ENCODE data around the gene DNAJC13. TPM values are rescaled to one million over a fixed set of nuclear protein-coding genes. Genes with fewer than 3 reads are reported as not detected.

The DNAJC13 gene
- total RNA-seq, 4 donors from 2014 or later = 21.2 to 86.9 (median 54.6) TPM

DNA sequence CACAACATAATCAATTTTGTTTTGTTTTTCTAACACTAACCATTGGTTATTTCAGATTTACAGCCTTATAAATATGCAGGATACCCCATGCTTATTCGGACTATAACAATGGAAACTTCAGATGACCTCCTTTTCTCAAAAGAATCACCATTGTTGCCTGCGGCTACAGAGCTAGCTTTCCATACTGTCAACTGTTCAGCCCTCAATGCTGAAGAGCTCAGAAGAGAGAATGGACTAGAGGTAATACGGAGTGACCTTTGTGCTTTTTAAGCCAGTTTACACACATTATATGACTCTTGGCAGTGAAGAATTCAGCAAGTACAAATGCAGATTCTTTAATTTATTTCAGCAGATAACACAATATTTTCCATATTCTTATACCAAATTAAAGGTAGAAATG lies 81.8 kb downstream of the DNAJC13 start:
- H3K36me3 ChIP-seq = no peaks in the 10 kb centered on the region
- H3K9me3 ChIP-seq = no peaks in the 10 kb centered on the region
- H3K27ac ChIP-seq = no peak overlapping the region
- no peak overlapping the region for H3K4me3 ChIP-seq
- no peaks in the 10 kb centered on the region for H3K4me1 ChIP-seq
- H3K27me3 ChIP-seq = no peaks in the 10 kb centered on the region
- no peak for DNase-seq
- intact Hi-C loops (cut with DNase I; ENCODE audit: low total_unique reads) = no loop called here
- TF ChIP-seq POLR2A (IDR thresholded peaks at IDR 0.05) (no peak), CTCF (IDR thresholded peaks at IDR 0.05) (no peak)

DNA sequence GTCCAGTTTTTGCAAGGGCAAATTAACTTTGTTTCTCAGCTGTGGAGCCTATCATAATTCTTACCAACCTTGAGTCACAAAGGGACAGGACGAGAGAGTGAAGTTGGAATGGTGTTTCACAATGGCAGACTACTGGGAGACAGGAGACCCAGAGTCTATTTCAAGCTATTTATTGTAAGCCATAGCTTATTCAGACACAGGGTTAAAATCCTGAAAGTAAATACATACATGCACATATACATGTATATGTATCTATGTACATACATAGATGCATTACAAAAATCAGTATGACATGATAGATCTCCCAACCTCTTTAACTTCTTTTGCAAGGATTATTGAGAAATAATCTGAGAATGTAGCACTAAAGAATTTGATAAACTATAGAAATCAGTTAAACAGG lies 86.3 kb downstream of the DNAJC13 start:
- H3K9me3 ChIP-seq = no peaks in the 10 kb centered on the region
- H3K4me3 ChIP-seq = no peak overlapping the region
- TF ChIP-seq CTCF (IDR thresholded peaks at IDR 0.05) = no peak
- TF ChIP-seq POLR2A (IDR thresholded peaks at IDR 0.05) = no peak
- no peak for DNase-seq
- H3K36me3 ChIP-seq = no peaks in the 10 kb centered on the region
- intact Hi-C loops (cut with DNase I; ENCODE audit: low total_unique reads) = no loop called here
- no peaks in the 10 kb centered on the region for H3K4me1 ChIP-seq
- H3K27me3 ChIP-seq = no peaks in the 10 kb centered on the region
- H3K27ac ChIP-seq = no peak overlapping the region

- Histone ChIP-seq H3K4me3 (no peak overlapping the region), H3K4me1 (no peaks in the 10 kb centered on the region), H3K27ac (no peak overlapping the region)
Observed at GRCh38 chr3:132504375-132504933, 87.2 kb downstream of the DNAJC13 start.

GRCh38 chr3:132507657-132508056 lies 90.4 kb downstream of the DNAJC13 start:
- TF ChIP-seq CTCF (IDR thresholded peaks at IDR 0.05) (no peak), POLR2A (IDR thresholded peaks at IDR 0.05) (no peak)
- no peak overlapping the region for H3K4me3 ChIP-seq
- H3K27me3 ChIP-seq = no peaks in the 10 kb centered on the region
- intact Hi-C loops (cut with DNase I; ENCODE audit: low total_unique reads) = no loop called here
- H3K4me1 ChIP-seq = no peaks in the 10 kb centered on the region
- H3K36me3 ChIP-seq = no peaks in the 10 kb centered on the region
- no peaks in the 10 kb centered on the region for H3K9me3 ChIP-seq
- H3K27ac ChIP-seq = no peak overlapping the region
- no peak for DNase-seq

More at GRCh38 chr3:132504375-132504933, 87.2 kb downstream of the DNAJC13 start:
- no peak for TF ChIP-seq CTCF (IDR thresholded peaks at IDR 0.05)
- DNase-seq = no peak
- H3K27me3 ChIP-seq = no peaks in the 10 kb centered on the region
- no peaks in the 10 kb centered on the region for H3K9me3 ChIP-seq
- intact Hi-C loops (cut with DNase I; ENCODE audit: low total_unique reads) = no loop called here
- no peaks in the 10 kb centered on the region for H3K36me3 ChIP-seq

DNA sequence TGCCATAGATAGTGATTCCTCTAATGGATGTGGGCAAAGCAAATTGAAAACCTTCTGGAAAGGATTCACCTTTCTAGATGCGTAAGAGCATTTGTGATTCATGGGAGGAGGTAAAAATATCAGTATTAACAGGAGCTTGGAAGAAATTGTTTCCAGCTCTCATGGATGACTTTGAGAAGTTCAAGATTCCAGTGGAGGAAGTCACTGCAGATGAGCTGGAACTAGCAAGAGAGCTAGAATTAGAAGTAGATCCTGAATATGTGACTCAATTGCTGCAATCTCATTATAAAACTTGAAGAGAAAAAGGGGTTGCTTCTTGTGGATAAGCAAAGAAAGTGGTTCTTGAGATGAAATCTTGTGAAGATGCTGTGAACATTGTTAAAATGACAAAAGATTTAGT lies 91.8 kb downstream of the DNAJC13 start:
- intact Hi-C loops (cut with DNase I; ENCODE audit: low total_unique reads) = no loop called here
- H3K4me3 ChIP-seq = no peak overlapping the region
- no peaks in the 10 kb centered on the region for H3K9me3 ChIP-seq
- H3K27ac ChIP-seq = no peak overlapping the region
- no peaks in the 10 kb centered on the region for H3K4me1 ChIP-seq
- no peaks in the 10 kb centered on the region for H3K36me3 ChIP-seq
- DNase-seq = no peak
- H3K27me3 ChIP-seq = no peaks in the 10 kb centered on the region
- TF ChIP-seq POLR2A (IDR thresholded peaks at IDR 0.05) = no peak
- TF ChIP-seq CTCF (IDR thresholded peaks at IDR 0.05) = no peak
